M059J (cell line): ENCODE results near the gene ABLIM2. TPM values are rescaled to one million over a fixed set of nuclear protein-coding genes. Genes with fewer than 3 reads are reported as not detected.
"Not testable (repeated sequence)": the region's sequence is repeated elsewhere in the genome, so short reads cannot be mapped to it uniquely, and the experiment has no call there.

Source experiments
- DNase-seq: peaks from one replicate; pipeline ENCODE4 v3.0.0-alpha.2; 2012; ENCODE audit warnings: low read depth
- total RNA-seq: library from RNA; depleted of rRNA; stranded (reverse); fragments of >200 nt; shearing (Covaris generic); gene quantifications from 2 replicates; pipeline ENCODE4 v1.2.3, GENCODE V29; 2014

Gene ABLIM2
- total RNA-seq, 1 experiment from 2014 or later, result not detected

- no peak for DNase-seq
Measured at GRCh38 chr4:7964459-7964858, 194.2 kb downstream of the ABLIM2 start.

- no peak for DNase-seq
Measured at GRCh38 chr4:7963691-7964090, 194.9 kb downstream of the ABLIM2 start.

GRCh38 chr4:7962609-7963508 lies 195.8 kb downstream of the ABLIM2 start:
- no peak for DNase-seq

GRCh38 chr4:7960790-7961655 lies 197.6 kb downstream of the ABLIM2 start:
- peak; percentile 100 for DNase-seq

- DNase-seq, result no peak
Measured at GRCh38 chr4:7960017-7960789, 198.4 kb downstream of the ABLIM2 start.

GRCh38 chr4:7959078-7959477 lies 199.5 kb downstream of the ABLIM2 start:
- no peak for DNase-seq

GRCh38 chr4:7956934-7957656 lies 201.5 kb downstream of the ABLIM2 start:
- DNase-seq, result no peak

- DNase-seq, result peak; percentile 97
Measured at GRCh38 chr4:7956270-7956808, 202.3 kb downstream of the ABLIM2 start.

- DNase-seq, result no peak
Measured at GRCh38 chr4:7955393-7955792, 203.2 kb downstream of the ABLIM2 start.

- DNase-seq, result no peak
Measured at GRCh38 chr4:7952615-7953014, 206.0 kb downstream of the ABLIM2 start.

- no peak for DNase-seq
Measured at GRCh38 chr4:7950301-7951092, 208.1 kb downstream of the ABLIM2 start.

- no peak for DNase-seq
Measured at GRCh38 chr4:7949759-7950158, 208.9 kb downstream of the ABLIM2 start.

- no peak for DNase-seq
Measured at GRCh38 chr4:7947927-7948326, 210.7 kb downstream of the ABLIM2 start.

- DNase-seq, result no peak
Measured at GRCh38 chr4:7945709-7946380, 212.8 kb downstream of the ABLIM2 start.

- no peak for DNase-seq
Measured at GRCh38 chr4:7944599-7945220, 213.9 kb downstream of the ABLIM2 start.

- not testable (repeated sequence) for DNase-seq
Measured at GRCh38 chr4:7943688-7944087, 214.9 kb downstream of the ABLIM2 start.

- DNase-seq, result no peak
Measured at GRCh38 chr4:7943211-7943610, 215.4 kb downstream of the ABLIM2 start.

GRCh38 chr4:7941965-7942496 lies 216.6 kb downstream of the ABLIM2 start:
- DNase-seq, result no peak
